ENCODE results near the gene ATL2.

ATL2 gene

DNA sequence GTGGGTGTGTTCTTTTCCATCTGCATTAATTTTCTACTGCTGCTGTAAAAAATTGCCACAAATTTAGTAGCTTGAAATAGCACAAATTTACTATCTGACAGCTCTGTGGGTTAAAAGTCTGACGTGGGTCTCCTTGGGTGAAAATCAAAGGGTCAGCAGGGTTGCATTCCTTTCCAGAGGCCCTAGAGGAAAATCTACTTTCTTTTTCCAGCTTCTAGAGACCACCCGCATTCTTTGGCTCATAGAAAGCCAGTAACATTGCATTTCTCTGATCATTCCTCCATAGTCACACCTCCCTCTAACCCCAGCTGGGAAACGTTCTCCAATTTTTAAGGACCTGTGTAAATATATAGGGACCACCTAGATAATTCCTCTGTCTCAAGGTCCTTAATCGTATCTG is 128.8 kb downstream of the ATL2 start:
- H3K4me3 ChIP-seq, result no peak overlapping the region
- DNase-seq (ENCODE audit: low spot score), result no peak
- TF ChIP-seq, protein P1, sequence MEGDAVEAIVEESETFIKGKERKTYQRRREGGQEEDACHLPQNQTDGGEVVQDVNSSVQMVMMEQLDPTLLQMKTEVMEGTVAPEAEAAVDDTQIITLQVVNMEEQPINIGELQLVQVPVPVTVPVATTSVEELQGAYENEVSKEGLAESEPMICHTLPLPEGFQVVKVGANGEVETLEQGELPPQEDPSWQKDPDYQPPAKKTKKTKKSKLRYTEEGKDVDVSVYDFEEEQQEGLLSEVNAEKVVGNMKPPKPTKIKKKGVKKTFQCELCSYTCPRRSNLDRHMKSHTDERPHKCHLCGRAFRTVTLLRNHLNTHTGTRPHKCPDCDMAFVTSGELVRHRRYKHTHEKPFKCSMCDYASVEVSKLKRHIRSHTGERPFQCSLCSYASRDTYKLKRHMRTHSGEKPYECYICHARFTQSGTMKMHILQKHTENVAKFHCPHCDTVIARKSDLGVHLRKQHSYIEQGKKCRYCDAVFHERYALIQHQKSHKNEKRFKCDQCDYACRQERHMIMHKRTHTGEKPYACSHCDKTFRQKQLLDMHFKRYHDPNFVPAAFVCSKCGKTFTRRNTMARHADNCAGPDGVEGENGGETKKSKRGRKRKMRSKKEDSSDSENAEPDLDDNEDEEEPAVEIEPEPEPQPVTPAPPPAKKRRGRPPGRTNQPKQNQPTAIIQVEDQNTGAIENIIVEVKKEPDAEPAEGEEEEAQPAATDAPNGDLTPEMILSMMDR (IDR thresholded peaks at IDR 0.05), result no peak
- H3K27ac ChIP-seq, result no peak overlapping the region

DNA sequence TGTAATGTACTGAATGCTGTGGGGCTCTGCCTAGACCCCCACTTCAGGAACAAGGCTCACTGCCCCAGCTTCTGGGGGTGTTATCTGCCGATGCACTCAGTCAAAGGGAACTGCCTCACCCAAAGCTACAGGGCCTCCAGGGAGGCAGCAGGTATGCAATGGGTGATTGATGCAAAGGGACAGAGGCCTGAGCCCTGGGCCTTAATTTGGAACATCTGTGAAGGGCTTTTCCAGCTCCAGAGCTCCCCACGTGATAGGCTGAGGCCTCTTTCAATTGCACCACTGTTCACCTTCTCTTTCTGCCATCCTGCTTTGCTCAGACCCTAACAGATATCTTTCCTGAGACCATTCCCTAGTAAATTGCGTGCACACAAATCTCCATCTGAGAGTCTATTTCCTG is 131.0 kb downstream of the ATL2 start:
- no peak overlapping the region for H3K27ac ChIP-seq
- TF ChIP-seq, protein P1 (IDR thresholded peaks at IDR 0.05), result no peak
- H3K4me3 ChIP-seq, result no peak overlapping the region
- DNase-seq (ENCODE audit: low spot score), result no peak

DNA sequence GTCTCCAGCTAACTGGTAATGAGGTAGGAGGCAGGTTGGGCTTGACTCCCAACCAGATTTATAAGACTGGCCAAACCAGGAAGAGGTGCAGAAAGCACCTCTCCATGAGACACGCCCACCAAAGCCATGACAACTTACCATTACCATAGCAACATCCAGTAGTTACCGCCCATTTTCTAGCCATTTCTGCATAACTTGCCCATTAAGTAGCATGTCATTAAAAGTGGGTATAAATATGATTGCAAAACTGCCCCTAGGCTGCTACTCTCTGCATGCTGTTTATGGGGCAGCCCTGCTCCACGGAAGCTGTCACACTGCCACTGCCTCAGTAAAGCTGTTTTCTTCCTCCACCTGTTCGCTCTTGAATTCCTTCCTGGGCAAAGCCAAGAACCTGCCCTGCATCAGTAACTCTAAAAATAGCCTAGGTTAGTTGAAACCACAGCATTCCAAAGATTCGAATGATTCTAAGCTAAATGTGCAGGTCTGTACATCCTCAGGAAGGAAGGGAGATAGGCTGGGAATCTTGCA is 131.9 kb downstream of the ATL2 start:
- no peak for DNase-seq (ENCODE audit: low spot score)
- TF ChIP-seq, protein P1 (IDR thresholded peaks at IDR 0.05), result no peak
- Histone ChIP-seq H3K4me3 (no peak overlapping the region), H3K27ac (no peak overlapping the region)

DNA sequence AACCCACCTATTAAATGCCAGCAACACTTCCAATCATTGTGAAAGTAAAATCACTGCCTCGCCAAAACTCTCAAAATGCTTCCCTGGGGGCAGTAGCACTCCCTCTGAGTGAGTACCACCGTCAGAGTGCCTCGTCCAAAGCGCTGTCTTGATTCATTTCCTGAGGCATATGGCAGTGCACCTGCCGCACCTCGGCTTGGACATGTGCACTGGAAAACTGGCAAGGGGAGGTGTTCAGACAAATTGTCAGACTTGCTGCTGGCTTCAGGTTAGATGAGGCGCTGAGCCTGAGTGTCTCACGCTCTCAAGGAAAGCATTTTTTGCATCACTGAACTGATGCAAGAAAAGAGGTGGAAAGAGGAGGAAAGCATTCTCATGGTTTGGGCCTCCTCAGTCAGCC is 132.8 kb downstream of the ATL2 start:
- DNase-seq (ENCODE audit: low spot score), result no peak
- Histone ChIP-seq H3K4me3 (no peak overlapping the region), H3K27ac (no peak overlapping the region)
- TF ChIP-seq, protein P1 (IDR thresholded peaks at IDR 0.05), result no peak

Data from coronary artery (tissue), 2 donors.